Measurements from ENCODE around the gene CLEC7A. TPM values are rescaled to one million over a fixed set of nuclear protein-coding genes. Genes with fewer than 3 reads are reported as not detected.

The CLEC7A gene
- total RNA-seq, 2 donors from 2014 or later = 3.2 to 8.2 TPM

- DNase-seq (no peak), ATAC-seq (no peak)
- Mint-ChIP-seq H3K4me3 (no peak overlapping the region), H3K27me3 (peaks cover 7% of the 10 kb centered on the region), H3K4me1 (peaks cover 5% of the 10 kb centered on the region), H3K36me3 (ENCODE audit: low read depth) (no peaks in the 10 kb centered on the region), H3K27ac (no peak overlapping the region)
- H3K9me3 ChIP-seq (ENCODE audit: control insufficient read depth, low read length, poor library complexity, severe bottlenecking) = no peaks in the 10 kb centered on the region
These were observed 1.3 kb downstream of the CLEC7A start for GRCh38 chr12:10128687-10129086.

GRCh38 chr12:10126413-10126812 is 3.6 kb downstream of the CLEC7A start:
- Mint-ChIP-seq H3K4me3 (no peak overlapping the region), H3K36me3 (ENCODE audit: low read depth) (no peaks in the 10 kb centered on the region), H3K4me1 (peaks cover 5% of the 10 kb centered on the region), H3K27me3 (peaks cover 7% of the 10 kb centered on the region), H3K27ac (no peak overlapping the region)
- ATAC-seq (no peak), DNase-seq (no peak)
- no peaks in the 10 kb centered on the region for H3K9me3 ChIP-seq (ENCODE audit: control insufficient read depth, low read length, poor library complexity, severe bottlenecking)

- peaks cover 2% of the 10 kb centered on the region for H3K4me1 Mint-ChIP-seq
- no peaks in the 10 kb centered on the region for H3K9me3 ChIP-seq (ENCODE audit: control insufficient read depth, low read length, poor library complexity, severe bottlenecking)
- no peak overlapping the region for H3K27ac Mint-ChIP-seq
- no peaks in the 10 kb centered on the region for H3K36me3 Mint-ChIP-seq (ENCODE audit: low read depth)
- DNase-seq (no peak), ATAC-seq (no peak)
- H3K27me3 Mint-ChIP-seq = peaks cover 5% of the 10 kb centered on the region
- H3K4me3 Mint-ChIP-seq = no peak overlapping the region
These were observed 7.3 kb downstream of the CLEC7A start for GRCh38 chr12:10122689-10123088.

- Mint-ChIP-seq H3K27me3 (no peaks in the 10 kb centered on the region), H3K4me1 (peaks cover 2% of the 10 kb centered on the region), H3K36me3 (ENCODE audit: low read depth) (no peaks in the 10 kb centered on the region), H3K27ac (no peak overlapping the region), H3K4me3 (no peak overlapping the region)
- no peak for ATAC-seq
- H3K9me3 ChIP-seq (ENCODE audit: control insufficient read depth, low read length, poor library complexity, severe bottlenecking) = no peaks in the 10 kb centered on the region
- no peak for DNase-seq
These were observed 8.7 kb downstream of the CLEC7A start for GRCh38 chr12:10121278-10121677.

GRCh38 chr12:10119066-10119465 is 10.9 kb downstream of the CLEC7A start:
- Mint-ChIP-seq H3K4me3 (no peak overlapping the region), H3K27ac (no peak overlapping the region), H3K27me3 (peaks cover 4% of the 10 kb centered on the region), H3K4me1 (peaks cover 2% of the 10 kb centered on the region), H3K36me3 (ENCODE audit: low read depth) (no peaks in the 10 kb centered on the region)
- DNase-seq = no peak
- no peaks in the 10 kb centered on the region for H3K9me3 ChIP-seq (ENCODE audit: control insufficient read depth, low read length, poor library complexity, severe bottlenecking)
- no peak for ATAC-seq

GRCh38 chr12:10115890-10116289 is 14.1 kb downstream of the CLEC7A start:
- no peaks in the 10 kb centered on the region for H3K36me3 Mint-ChIP-seq (ENCODE audit: low read depth)
- no peak overlapping the region for H3K4me3 Mint-ChIP-seq
- ATAC-seq (no peak), DNase-seq (no peak)
- no peak overlapping the region for H3K27ac Mint-ChIP-seq
- no peaks in the 10 kb centered on the region for H3K9me3 ChIP-seq (ENCODE audit: control insufficient read depth, low read length, poor library complexity, severe bottlenecking)
- peaks cover 2% of the 10 kb centered on the region for H3K4me1 Mint-ChIP-seq
- H3K27me3 Mint-ChIP-seq = peaks cover 4% of the 10 kb centered on the region

GRCh38 chr12:10115311-10115710 is 14.7 kb downstream of the CLEC7A start:
- H3K4me3 Mint-ChIP-seq = no peak overlapping the region
- no peaks in the 10 kb centered on the region for H3K9me3 ChIP-seq (ENCODE audit: control insufficient read depth, low read length, poor library complexity, severe bottlenecking)
- H3K4me1 Mint-ChIP-seq = peaks cover 2% of the 10 kb centered on the region
- ATAC-seq = no peak
- no peak overlapping the region for H3K27ac Mint-ChIP-seq
- no peak for DNase-seq
- peaks cover 4% of the 10 kb centered on the region for H3K27me3 Mint-ChIP-seq
- no peaks in the 10 kb centered on the region for H3K36me3 Mint-ChIP-seq (ENCODE audit: low read depth)

- Mint-ChIP-seq H3K36me3 (ENCODE audit: low read depth) (no peaks in the 10 kb centered on the region), H3K4me3 (no peak overlapping the region), H3K4me1 (peaks cover 2% of the 10 kb centered on the region), H3K27ac (no peak overlapping the region), H3K27me3 (peaks cover 4% of the 10 kb centered on the region)
- H3K9me3 ChIP-seq (ENCODE audit: control insufficient read depth, low read length, poor library complexity, severe bottlenecking) = no peaks in the 10 kb centered on the region
- DNase-seq (no peak), ATAC-seq (no peak)
These were observed 16.1 kb downstream of the CLEC7A start for GRCh38 chr12:10113920-10114319.

GRCh38 chr12:10113075-10113474 is 16.9 kb downstream of the CLEC7A start:
- ATAC-seq = no peak
- peaks cover 4% of the 10 kb centered on the region for H3K27me3 Mint-ChIP-seq
- H3K4me1 Mint-ChIP-seq = no peaks in the 10 kb centered on the region
- H3K9me3 ChIP-seq (ENCODE audit: control insufficient read depth, low read length, poor library complexity, severe bottlenecking) = no peaks in the 10 kb centered on the region
- H3K27ac Mint-ChIP-seq = no peak overlapping the region
- H3K4me3 Mint-ChIP-seq = no peak overlapping the region
- no peaks in the 10 kb centered on the region for H3K36me3 Mint-ChIP-seq (ENCODE audit: low read depth)
- DNase-seq = no peak

- Mint-ChIP-seq H3K27ac (no peak overlapping the region), H3K27me3 (peaks cover 4% of the 10 kb centered on the region), H3K4me3 (no peak overlapping the region), H3K4me1 (no peaks in the 10 kb centered on the region), H3K36me3 (ENCODE audit: low read depth) (peaks cover 3% of the 10 kb centered on the region)
- DNase-seq (no peak), ATAC-seq (no peak)
- H3K9me3 ChIP-seq (ENCODE audit: control insufficient read depth, low read length, poor library complexity, severe bottlenecking) = no peaks in the 10 kb centered on the region
These were observed 18.5 kb downstream of the CLEC7A start for GRCh38 chr12:10111451-10111850.

- H3K36me3 Mint-ChIP-seq (ENCODE audit: low read depth) = peaks cover 3% of the 10 kb centered on the region
- no peak overlapping the region for H3K27ac Mint-ChIP-seq
- no peaks in the 10 kb centered on the region for H3K9me3 ChIP-seq (ENCODE audit: control insufficient read depth, low read length, poor library complexity, severe bottlenecking)
- no peak for DNase-seq
- H3K4me1 Mint-ChIP-seq = no peaks in the 10 kb centered on the region
- no peak for ATAC-seq
- no peak overlapping the region for H3K4me3 Mint-ChIP-seq
- H3K27me3 Mint-ChIP-seq = peaks cover 3% of the 10 kb centered on the region
These were observed 19.6 kb downstream of the CLEC7A start for GRCh38 chr12:10110256-10110844.

GRCh38 chr12:10102322-10102721 is 27.7 kb downstream of the CLEC7A start:
- H3K36me3 Mint-ChIP-seq (ENCODE audit: low read depth) = peaks cover 3% of the 10 kb centered on the region
- ATAC-seq (no peak), DNase-seq (no peak)
- H3K27me3 Mint-ChIP-seq = peaks cover 13% of the 10 kb centered on the region
- no peaks in the 10 kb centered on the region for H3K4me1 Mint-ChIP-seq
- H3K27ac Mint-ChIP-seq = no peak overlapping the region
- H3K4me3 Mint-ChIP-seq = no peak overlapping the region
- H3K9me3 ChIP-seq (ENCODE audit: control insufficient read depth, low read length, poor library complexity, severe bottlenecking) = no peaks in the 10 kb centered on the region

GRCh38 chr12:10101648-10102220 is 28.3 kb downstream of the CLEC7A start:
- peaks cover 13% of the 10 kb centered on the region for H3K27me3 Mint-ChIP-seq
- H3K27ac Mint-ChIP-seq = no peak overlapping the region
- H3K4me1 Mint-ChIP-seq = no peaks in the 10 kb centered on the region
- H3K36me3 Mint-ChIP-seq (ENCODE audit: low read depth) = no peaks in the 10 kb centered on the region
- no peak for ATAC-seq
- DNase-seq = no peak
- H3K4me3 Mint-ChIP-seq = no peak overlapping the region
- H3K9me3 ChIP-seq (ENCODE audit: control insufficient read depth, low read length, poor library complexity, severe bottlenecking) = no peaks in the 10 kb centered on the region

- Mint-ChIP-seq H3K4me1 (no peaks in the 10 kb centered on the region), H3K27me3 (peaks cover 13% of the 10 kb centered on the region), H3K27ac (no peak overlapping the region), H3K36me3 (ENCODE audit: low read depth) (no peaks in the 10 kb centered on the region), H3K4me3 (no peak overlapping the region)
- DNase-seq (no peak), ATAC-seq (no peak)
- H3K9me3 ChIP-seq (ENCODE audit: control insufficient read depth, low read length, poor library complexity, severe bottlenecking) = no peaks in the 10 kb centered on the region
These were observed 28.9 kb downstream of the CLEC7A start for GRCh38 chr12:10101042-10101579.
